Amniotic stem cell (primary cell): ENCODE data around the gene SPATA31E1.
"Not testable (repeated sequence)": the region's sequence is repeated elsewhere in the genome, so short reads cannot be mapped to it uniquely, and the experiment has no call there.

Experiments used
- DNase-seq: peaks from one replicate; lab custom pipeline; 2025; lab: John Stamatoyannopoulos, UW

SPATA31E1 gene

DNA sequence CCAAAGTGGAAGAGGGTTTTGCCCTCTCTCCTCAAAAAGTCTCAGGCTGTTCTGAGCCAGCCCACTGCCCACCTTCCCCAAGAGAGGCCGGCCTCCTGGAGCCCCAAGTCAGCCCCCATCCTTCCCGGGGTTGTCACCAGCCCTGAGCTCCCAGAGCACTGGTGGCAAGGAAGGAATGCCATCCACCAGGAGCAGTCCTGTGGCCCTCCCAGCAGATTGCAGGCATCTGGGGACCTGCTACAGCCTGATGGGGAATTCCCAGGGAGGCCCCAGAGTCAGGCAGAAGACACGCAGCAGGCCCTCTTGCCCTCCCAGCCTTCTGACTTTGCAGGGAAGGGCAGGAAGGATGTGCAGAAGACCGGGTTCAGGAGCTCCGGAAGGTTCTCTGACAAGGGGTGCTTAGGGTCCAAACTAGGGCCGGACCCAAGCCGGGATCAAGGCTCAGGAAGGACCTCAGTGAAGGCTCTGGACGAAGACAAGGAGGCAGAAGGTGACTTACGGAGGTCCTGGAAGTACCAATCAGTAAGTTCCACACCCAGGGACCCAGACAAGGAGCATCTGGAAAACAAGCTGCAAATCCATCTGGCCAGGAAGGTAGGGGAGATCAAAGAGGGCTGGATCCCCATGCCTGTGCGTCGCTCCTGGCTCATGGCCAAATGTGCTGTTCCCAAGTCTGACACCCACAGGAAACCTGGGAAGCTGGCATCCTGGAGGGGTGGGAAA is 3.7 kb downstream of the SPATA31E1 start:
- DNase-seq = no peak

- DNase-seq = no peak
Measured at GRCh38 chr9:87886933-87887505, 4.3 kb downstream of the SPATA31E1 start.

DNA sequence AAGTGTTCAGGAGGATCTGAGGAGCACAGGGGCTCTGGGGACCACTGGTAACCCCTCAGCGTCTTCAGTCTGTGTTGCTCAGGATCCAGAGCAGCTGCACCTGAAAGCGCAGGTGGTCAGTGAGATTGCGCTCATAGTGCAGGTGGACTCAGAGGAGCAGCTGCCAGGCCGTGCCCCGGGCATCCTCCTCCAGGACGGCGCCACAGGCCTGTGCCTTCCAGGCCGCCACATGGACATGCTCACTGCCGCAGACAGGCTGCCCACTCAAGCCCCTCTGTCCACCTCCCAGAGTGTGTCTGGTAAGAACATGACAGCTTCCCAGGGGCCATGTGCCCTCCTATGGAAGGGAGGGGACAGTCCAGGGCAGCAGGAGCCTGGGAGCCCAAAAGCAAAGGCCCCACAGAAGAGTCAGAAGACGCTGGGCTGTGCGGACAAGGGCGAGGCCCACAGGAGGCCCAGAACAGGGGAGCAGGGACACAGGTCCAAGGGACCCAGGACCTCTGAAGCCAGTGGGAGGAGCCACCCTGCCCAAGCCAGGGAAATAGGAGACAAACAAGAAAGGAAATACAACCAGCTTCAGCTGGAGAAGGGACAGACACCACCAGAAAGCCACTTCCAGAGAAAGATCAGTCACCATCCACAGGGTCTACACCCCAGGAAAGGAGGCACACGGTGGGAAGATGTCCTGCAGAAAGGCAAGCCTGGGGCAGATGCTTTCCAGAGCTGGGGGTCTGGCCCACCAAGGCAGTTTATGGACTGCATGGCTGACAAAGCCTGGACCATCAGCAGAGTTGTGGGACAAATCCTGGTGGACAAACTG is 5.2 kb downstream of the SPATA31E1 start:
- DNase-seq = no peak

DNA sequence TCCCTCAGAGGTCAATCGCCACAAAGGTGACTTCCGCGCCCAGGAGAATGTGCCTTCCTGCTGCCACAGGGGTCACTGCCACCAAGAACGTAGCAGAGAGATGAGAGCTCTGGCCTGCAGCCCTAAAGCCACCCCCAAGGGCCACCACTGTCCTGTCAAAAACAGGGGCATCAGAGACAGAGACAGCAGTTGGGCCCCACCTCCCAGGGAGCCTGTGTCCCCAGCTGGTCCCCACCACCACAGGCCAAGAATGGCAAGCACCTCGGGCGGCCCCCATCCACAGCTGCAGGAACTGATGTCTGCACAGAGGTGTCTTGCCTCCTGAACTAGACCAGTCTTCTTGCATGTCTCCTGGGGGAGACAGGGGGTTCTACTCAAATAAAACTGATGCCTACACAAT is 5.8 kb downstream of the SPATA31E1 start:
- DNase-seq = no peak

GRCh38 chr9:87889065-87889881 is 6.6 kb downstream of the SPATA31E1 start:
- no peak for DNase-seq

GRCh38 chr9:87889882-87890252 is 7.2 kb downstream of the SPATA31E1 start:
- DNase-seq = no peak

GRCh38 chr9:87890837-87891236 is 8.2 kb downstream of the SPATA31E1 start:
- no peak for DNase-seq

DNA sequence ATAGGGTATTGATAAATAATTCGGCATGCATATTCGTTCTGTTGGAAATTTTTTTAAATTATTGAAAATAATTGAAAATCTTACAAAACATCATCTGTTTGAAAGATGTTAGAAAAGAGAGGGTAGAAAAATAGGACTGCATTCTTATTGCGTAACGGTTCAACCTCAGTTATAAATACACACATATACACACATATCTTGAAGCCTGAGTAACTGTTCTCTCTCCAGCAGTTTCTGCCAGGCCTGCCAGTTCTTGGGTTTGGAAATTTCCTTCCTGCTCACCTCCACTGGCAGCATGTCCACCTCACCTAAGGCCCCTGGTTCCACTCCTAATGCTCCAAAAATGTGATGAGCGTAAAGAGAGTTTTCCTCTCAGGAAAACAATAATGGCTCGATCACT is 9.1 kb downstream of the SPATA31E1 start:
- DNase-seq = no peak

DNA sequence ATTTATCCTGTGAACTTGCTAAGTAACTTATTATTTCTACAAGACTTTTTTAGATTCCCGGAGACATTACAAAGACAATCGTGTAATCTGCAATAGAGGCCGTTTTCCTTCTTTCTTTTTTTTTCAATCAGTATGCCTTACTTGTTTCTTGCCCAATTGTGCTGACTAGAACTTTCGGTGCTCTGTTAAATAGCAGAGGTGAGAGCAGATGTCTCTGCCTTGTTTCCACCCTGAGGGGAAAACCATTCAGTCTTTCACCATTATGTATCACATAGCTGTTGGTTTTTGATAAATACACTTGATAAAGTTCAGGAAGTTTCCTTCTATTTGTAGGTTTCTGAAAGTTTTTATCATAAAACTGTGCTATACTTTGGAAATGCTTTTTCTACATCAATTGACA is 10.3 kb downstream of the SPATA31E1 start:
- DNase-seq = no peak

DNA sequence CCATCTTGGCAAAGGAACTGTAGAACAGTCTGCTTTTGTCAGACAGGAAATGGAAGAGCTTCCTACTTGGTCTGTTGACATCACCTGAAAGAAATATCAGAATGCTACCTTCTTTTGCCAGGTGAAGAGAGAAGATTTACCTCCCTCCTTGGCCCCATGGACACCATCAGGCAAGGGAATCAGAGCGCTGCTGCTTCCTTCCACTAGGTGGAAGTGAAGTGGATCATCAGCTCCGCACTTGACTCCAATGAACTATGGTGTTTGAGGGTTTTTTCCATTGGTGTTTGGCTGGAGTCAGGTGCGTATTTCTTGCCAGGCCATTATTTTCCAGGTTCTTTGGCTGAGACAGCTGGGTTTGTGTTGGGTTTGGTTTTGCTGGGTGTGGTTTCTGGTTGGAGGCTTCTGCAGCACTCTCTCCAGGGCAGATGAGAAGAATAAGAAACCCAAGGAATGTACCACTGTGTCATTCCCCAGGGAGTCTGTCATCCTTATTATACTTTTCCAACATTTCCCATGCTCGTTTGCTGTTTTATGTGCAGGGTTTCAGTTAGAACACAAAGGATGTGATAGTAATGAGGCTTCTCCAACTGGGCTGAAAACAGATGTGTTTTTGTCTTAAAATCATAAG is 12.4 kb downstream of the SPATA31E1 start:
- no peak for DNase-seq

DNA sequence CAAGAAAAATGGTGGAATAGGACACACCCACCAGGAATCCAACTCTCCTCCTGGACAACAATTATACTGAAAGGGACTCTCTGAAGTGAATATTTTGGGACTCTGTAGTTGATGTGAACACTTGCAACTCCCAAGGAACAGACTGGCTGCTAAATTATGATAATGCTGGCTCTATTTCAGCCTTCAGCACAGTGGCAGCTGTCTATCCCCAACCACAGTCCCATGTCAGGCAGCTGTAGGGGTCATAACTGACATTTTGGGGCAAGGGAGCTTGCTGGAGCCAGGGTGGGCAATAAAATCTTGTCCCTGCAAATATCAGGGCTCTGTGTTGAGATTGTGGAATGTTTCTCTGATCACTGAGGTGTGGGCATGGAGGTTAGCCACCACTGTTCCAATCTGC is 14.2 kb downstream of the SPATA31E1 start:
- DNase-seq = no peak

DNA sequence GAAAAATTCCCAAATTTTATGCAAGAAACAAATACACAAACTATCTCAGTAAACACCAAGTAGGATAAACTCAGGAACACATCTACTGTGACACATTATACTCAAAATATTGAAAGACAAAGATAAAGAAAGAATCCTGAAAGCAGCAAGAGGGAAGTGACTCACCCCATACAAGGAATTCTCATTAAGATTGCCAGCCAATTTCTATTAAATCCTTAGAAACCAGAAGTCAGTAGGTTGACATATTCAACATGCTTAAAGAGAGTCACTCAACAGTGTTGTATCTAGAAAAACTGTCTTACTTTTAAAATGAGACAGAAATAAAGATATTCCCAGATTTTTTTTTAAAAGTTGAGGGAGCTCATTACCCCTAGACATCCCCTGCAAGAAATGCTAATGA is 15.5 kb downstream of the SPATA31E1 start:
- DNase-seq = no peak

GRCh38 chr9:87902371-87902770 is 19.7 kb downstream of the SPATA31E1 start:
- not testable (repeated sequence) for DNase-seq

GRCh38 chr9:87909310-87910041 is 26.8 kb downstream of the SPATA31E1 start:
- no peak for DNase-seq

GRCh38 chr9:87910821-87911220 is 28.1 kb downstream of the SPATA31E1 start:
- DNase-seq = no peak

DNA sequence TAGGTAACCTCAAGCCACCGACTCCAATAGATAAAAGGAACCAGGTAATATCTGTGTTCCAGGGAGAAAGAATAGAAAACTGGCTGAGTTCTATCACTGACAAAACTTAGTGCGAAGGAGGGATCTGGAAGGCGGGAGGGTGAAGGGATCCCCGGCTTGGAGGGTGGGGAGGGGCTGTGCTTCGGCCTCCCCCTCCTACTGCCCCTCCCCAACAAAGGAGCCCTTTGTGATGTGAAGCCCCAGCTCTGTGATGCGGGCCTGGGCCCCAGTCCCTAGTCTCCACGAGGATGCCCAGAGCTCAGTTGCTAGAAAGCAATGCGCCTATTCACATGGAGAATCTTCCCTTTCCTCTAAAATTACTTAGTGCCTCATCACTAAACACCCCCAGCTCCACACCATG is 35.0 kb downstream of the SPATA31E1 start, which contains the start of gene SPATA31C1:
Gene SPATA31C1, plus strand, starts transcription at position 301 of the 400 bp plus-strand sequence.
- DNase-seq = not testable (repeated sequence)

DNA sequence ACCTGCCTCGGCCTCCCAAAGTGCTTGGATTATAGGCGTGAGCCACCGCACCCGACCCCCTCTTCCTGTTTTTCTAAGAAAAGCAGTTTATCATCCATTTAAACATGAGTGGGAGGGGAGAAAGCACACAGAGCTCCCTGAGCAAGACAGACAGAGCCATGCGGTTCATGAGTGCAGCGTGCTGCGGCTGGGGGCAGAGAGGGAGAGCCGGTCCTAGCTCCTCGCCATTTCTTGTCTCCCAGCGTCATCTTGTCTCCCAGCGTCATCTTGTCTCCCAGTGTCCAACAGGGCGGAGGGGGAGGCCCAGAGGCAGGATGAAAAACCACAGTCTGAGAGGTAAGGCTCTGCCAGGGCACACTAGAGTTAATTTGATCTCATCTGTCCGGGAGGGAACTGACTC is 36.3 kb downstream of the SPATA31E1 start:
- not testable (repeated sequence) for DNase-seq

DNA sequence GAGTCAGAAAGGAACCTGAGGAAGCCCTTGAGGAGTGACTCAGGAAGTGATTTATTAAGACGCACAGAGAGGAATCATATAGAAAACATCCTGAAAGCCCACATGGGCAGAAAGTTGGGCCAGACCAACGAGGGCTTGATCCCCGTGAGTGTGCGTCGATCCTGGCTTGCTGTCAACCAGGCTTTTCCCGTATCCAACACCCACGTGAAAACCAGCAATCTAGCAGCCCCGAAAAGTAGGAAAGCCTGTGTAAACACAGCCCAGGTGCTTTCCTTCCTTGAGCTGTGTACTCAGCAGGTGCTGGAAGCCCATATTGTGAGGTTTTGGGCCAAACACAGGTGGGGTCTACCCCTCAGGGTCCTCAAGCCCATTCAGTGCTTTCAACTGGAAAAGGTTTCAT is 38.9 kb downstream of the SPATA31E1 start:
- DNase-seq = not testable (repeated sequence)

- DNase-seq = not testable (repeated sequence)
Measured at GRCh38 chr9:87923012-87923411, 40.3 kb downstream of the SPATA31E1 start.

DNA sequence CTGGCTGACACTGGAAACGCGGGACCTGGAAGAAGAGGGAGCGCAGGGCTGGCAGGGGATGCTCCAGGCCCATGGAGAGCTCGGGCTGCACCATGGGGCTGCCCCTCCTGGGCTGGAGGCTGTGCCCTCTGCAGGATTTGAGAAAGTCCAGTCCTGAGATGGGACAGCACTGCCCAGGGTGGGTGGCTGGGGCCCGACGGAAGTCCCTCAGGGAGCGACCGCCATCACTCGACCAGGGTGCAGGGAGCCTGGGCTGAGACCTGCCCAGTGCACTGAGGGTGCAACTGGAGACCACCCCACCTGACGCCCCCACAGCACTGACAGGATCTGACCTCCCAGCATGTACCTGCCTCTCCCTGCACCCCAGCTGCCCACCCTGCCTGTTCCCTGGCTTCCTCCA is 42.2 kb downstream of the SPATA31E1 start:
- not testable (repeated sequence) for DNase-seq

DNA sequence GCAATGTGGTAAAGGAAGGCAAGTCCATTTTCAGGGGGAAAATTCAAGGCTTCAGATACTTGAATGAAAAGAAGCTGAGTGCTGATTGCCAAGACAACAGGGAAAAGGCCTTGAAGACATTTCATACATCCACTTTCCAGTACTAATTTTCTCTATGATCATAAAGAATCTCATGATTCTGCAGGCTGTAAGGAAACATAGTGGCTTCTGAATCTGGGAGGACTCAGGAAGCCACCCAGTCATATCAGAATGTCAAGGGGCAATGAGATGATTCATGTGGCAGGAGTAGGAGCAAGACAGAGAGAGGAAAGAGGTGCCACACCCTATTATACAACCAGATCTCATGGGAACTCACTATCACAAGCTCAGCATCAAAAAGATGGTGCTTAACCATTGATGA is 46.5 kb downstream of the SPATA31E1 start:
- not testable (repeated sequence) for DNase-seq
